ENCODE results near the gene HES3.

HES3 gene

GRCh38 chr1:6285336-6285735 is 41.4 kb downstream of the HES3 start:
- no peak overlapping the region for H3K4me3 ChIP-seq (ENCODE audit: low read depth, low read length, poor library complexity, severe bottlenecking)

GRCh38 chr1:6286266-6286665 is 42.3 kb downstream of the HES3 start:
- H3K4me3 ChIP-seq (ENCODE audit: low read depth, low read length, poor library complexity, severe bottlenecking): no peak overlapping the region
- no peaks in the 10 kb centered on the region for H3K27me3 ChIP-seq (ENCODE audit: insufficient read depth, low read length)
- no peak overlapping the region for H2AFZ ChIP-seq (ENCODE audit: low read length)
- TF ChIP-seq, protein P1, sequence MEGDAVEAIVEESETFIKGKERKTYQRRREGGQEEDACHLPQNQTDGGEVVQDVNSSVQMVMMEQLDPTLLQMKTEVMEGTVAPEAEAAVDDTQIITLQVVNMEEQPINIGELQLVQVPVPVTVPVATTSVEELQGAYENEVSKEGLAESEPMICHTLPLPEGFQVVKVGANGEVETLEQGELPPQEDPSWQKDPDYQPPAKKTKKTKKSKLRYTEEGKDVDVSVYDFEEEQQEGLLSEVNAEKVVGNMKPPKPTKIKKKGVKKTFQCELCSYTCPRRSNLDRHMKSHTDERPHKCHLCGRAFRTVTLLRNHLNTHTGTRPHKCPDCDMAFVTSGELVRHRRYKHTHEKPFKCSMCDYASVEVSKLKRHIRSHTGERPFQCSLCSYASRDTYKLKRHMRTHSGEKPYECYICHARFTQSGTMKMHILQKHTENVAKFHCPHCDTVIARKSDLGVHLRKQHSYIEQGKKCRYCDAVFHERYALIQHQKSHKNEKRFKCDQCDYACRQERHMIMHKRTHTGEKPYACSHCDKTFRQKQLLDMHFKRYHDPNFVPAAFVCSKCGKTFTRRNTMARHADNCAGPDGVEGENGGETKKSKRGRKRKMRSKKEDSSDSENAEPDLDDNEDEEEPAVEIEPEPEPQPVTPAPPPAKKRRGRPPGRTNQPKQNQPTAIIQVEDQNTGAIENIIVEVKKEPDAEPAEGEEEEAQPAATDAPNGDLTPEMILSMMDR (IDR thresholded peaks at IDR 0.05; ENCODE audit: low read length): no peak
- no peak for TF ChIP-seq EZH2 (IDR thresholded peaks at IDR 0.05; ENCODE audit: borderline replicate concordance, low read length)
- no peaks in the 10 kb centered on the region for H3K79me2 ChIP-seq (ENCODE audit: insufficient read depth, low read length)
- H3K4me2 ChIP-seq (ENCODE audit: low read length): no peak overlapping the region
- no peak overlapping the region for H3K9ac ChIP-seq (ENCODE audit: low read length)
- no peaks in the 10 kb centered on the region for H3K9me3 ChIP-seq (ENCODE audit: low read length)
- H3K4me1 ChIP-seq (ENCODE audit: insufficient read depth, low read length, severe bottlenecking): no peaks in the 10 kb centered on the region
- H4K20me1 ChIP-seq (ENCODE audit: insufficient read depth, low read length): no peaks in the 10 kb centered on the region
- no peak overlapping the region for H3K27ac ChIP-seq (ENCODE audit: low read depth, low read length, poor library complexity, severe bottlenecking)
- no peaks in the 10 kb centered on the region for H3F3A ChIP-seq (ENCODE audit: insufficient read depth, low read length)
- H3K36me3 ChIP-seq (ENCODE audit: insufficient read depth, low read length): no peaks in the 10 kb centered on the region
- H3K9me2 ChIP-seq (ENCODE audit: low read depth, low read length): no peaks in the 10 kb centered on the region

More at GRCh38 chr1:6285336-6285735, 41.4 kb downstream of the HES3 start:
- H3K36me3 ChIP-seq (ENCODE audit: insufficient read depth, low read length): no peaks in the 10 kb centered on the region
- no peak overlapping the region for H3K27ac ChIP-seq (ENCODE audit: low read depth, low read length, poor library complexity, severe bottlenecking)
- no peaks in the 10 kb centered on the region for H3F3A ChIP-seq (ENCODE audit: insufficient read depth, low read length)
- TF ChIP-seq, protein P1 (IDR thresholded peaks at IDR 0.05; ENCODE audit: low read length): no peak
- TF ChIP-seq EZH2 (IDR thresholded peaks at IDR 0.05; ENCODE audit: borderline replicate concordance, low read length): no peak
- no peak overlapping the region for H3K9ac ChIP-seq (ENCODE audit: low read length)
- no peak overlapping the region for H3K4me2 ChIP-seq (ENCODE audit: low read length)
- no peaks in the 10 kb centered on the region for H3K79me2 ChIP-seq (ENCODE audit: insufficient read depth, low read length)
- no peaks in the 10 kb centered on the region for H3K9me3 ChIP-seq (ENCODE audit: low read length)
- no peak overlapping the region for H2AFZ ChIP-seq (ENCODE audit: low read length)
- H3K27me3 ChIP-seq (ENCODE audit: insufficient read depth, low read length): no peaks in the 10 kb centered on the region
- H4K20me1 ChIP-seq (ENCODE audit: insufficient read depth, low read length): no peaks in the 10 kb centered on the region
- no peaks in the 10 kb centered on the region for H3K4me1 ChIP-seq (ENCODE audit: insufficient read depth, low read length, severe bottlenecking)
- no peaks in the 10 kb centered on the region for H3K9me2 ChIP-seq (ENCODE audit: low read depth, low read length)

DNA sequence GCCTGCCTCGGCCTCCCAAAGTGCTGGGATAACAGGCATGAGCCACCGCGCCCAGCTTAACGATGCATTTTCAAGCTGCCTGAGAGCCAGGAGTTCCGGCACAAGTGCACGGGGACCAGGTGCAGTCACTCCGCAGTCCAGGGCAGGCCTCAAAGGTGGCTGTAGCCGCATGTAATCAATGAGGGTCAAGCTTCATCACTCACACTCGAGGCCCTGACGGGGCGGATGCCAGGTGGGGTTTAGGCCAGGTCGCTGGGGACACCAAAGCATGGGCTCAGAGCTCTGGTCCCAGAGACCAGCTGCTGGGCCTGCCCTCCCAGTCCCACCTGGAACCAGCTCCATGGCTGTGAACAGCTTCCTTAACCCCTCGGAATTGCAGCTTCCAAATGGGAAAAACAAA is 43.0 kb downstream of the HES3 start:
- Histone ChIP-seq H3K4me2 (ENCODE audit: low read length) (no peak overlapping the region), H3K4me3 (ENCODE audit: low read depth, low read length, poor library complexity, severe bottlenecking) (no peak overlapping the region), H4K20me1 (ENCODE audit: insufficient read depth, low read length) (no peaks in the 10 kb centered on the region), H3K36me3 (ENCODE audit: insufficient read depth, low read length) (no peaks in the 10 kb centered on the region), H3F3A (ENCODE audit: insufficient read depth, low read length) (no peaks in the 10 kb centered on the region), H2AFZ (ENCODE audit: low read length) (no peak overlapping the region), H3K27me3 (ENCODE audit: insufficient read depth, low read length) (no peaks in the 10 kb centered on the region), H3K4me1 (ENCODE audit: insufficient read depth, low read length, severe bottlenecking) (no peaks in the 10 kb centered on the region), H3K9me3 (ENCODE audit: low read length) (no peaks in the 10 kb centered on the region), H3K27ac (ENCODE audit: low read depth, low read length, poor library complexity, severe bottlenecking) (no peak overlapping the region), H3K9ac (ENCODE audit: low read length) (no peak overlapping the region), H3K79me2 (ENCODE audit: insufficient read depth, low read length) (no peaks in the 10 kb centered on the region), H3K9me2 (ENCODE audit: low read depth, low read length) (no peaks in the 10 kb centered on the region)
- no peak for TF ChIP-seq EZH2 (IDR thresholded peaks at IDR 0.05; ENCODE audit: borderline replicate concordance, low read length)
- TF ChIP-seq, protein P1 (IDR thresholded peaks at IDR 0.05; ENCODE audit: low read length): no peak
